HG03571 (cell line): ENCODE measurements around the gene DNAH1.

Experiments
- ATAC-seq: cut with Tn5 transposase; IDR thresholded peaks from one replicate; pipeline ENCODE4 v1.9.1; 2021; ENCODE audit not compliant: unreplicated experiment

DNAH1 gene

GRCh38 chr3:52310861-52311575, 5.1 kb upstream of the DNAH1 start:
- no peak for ATAC-seq

- no peak for ATAC-seq
Observed at GRCh38 chr3:52311576-52312119, 4.5 kb upstream of the DNAH1 start.

GRCh38 chr3:52313188-52313773, 2.8 kb upstream of the DNAH1 start:
- peak; percentile 15 for ATAC-seq

GRCh38 chr3:52313774-52314188, 2.3 kb upstream of the DNAH1 start:
- peak; percentile 92 for ATAC-seq

- no peak for ATAC-seq
Observed at GRCh38 chr3:52314489-52314888, 1.6 kb upstream of the DNAH1 start.

- no peak for ATAC-seq
Observed at GRCh38 chr3:52315006-52315405, 1.1 kb upstream of the DNAH1 start.

GRCh38 chr3:52317208-52318000, 1.3 kb downstream of the DNAH1 start:
- no peak for ATAC-seq

- no peak for ATAC-seq
Observed at GRCh38 chr3:52318186-52318816, 2.2 kb downstream of the DNAH1 start.

- ATAC-seq, result no peak
Observed at GRCh38 chr3:52319921-52320595, 3.9 kb downstream of the DNAH1 start.

- no peak for ATAC-seq
Observed at GRCh38 chr3:52321481-52321880, 5.4 kb downstream of the DNAH1 start.

- no peak for ATAC-seq
Observed at GRCh38 chr3:52322466-52322865, 6.3 kb downstream of the DNAH1 start.

- ATAC-seq, result no peak
Observed at GRCh38 chr3:52323526-52324295, 7.6 kb downstream of the DNAH1 start.

- ATAC-seq, result no peak
Observed at GRCh38 chr3:52324676-52325075, 8.6 kb downstream of the DNAH1 start.

- no peak for ATAC-seq
Observed at GRCh38 chr3:52325686-52326085, 9.6 kb downstream of the DNAH1 start.

- ATAC-seq, result no peak
Observed at GRCh38 chr3:52326976-52327375, 10.9 kb downstream of the DNAH1 start.

- ATAC-seq, result no peak
Observed at GRCh38 chr3:52327486-52328290, 11.6 kb downstream of the DNAH1 start.

- no peak for ATAC-seq
Observed at GRCh38 chr3:52328536-52329080, 12.5 kb downstream of the DNAH1 start.

GRCh38 chr3:52330194-52330805, 14.2 kb downstream of the DNAH1 start:
- no peak for ATAC-seq
